GM18907 (cell line): ENCODE measurements around the gene PROX2.

Experiments
- ATAC-seq: cut with Tn5 transposase; IDR thresholded peaks from one replicate; pipeline ENCODE4 v1.9.1; 2021; ENCODE audit warnings: mild to moderate bottlenecking, moderate library complexity; ENCODE audit not compliant: unreplicated experiment

PROX2 gene, protein sequence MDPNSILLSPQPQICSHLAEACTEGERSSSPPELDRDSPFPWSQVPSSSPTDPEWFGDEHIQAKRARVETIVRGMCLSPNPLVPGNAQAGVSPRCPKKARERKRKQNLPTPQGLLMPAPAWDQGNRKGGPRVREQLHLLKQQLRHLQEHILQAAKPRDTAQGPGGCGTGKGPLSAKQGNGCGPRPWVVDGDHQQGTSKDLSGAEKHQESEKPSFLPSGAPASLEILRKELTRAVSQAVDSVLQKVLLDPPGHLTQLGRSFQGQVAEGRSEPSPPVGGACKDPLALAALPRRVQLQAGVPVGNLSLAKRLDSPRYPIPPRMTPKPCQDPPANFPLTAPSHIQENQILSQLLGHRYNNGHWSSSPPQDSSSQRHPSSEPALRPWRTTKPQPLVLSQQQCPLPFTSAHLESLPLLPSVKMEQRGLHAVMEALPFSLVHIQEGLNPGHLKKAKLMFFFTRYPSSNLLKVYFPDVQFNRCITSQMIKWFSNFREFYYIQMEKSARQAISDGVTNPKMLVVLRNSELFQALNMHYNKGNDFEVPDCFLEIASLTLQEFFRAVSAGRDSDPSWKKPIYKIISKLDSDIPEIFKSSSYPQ

DNA sequence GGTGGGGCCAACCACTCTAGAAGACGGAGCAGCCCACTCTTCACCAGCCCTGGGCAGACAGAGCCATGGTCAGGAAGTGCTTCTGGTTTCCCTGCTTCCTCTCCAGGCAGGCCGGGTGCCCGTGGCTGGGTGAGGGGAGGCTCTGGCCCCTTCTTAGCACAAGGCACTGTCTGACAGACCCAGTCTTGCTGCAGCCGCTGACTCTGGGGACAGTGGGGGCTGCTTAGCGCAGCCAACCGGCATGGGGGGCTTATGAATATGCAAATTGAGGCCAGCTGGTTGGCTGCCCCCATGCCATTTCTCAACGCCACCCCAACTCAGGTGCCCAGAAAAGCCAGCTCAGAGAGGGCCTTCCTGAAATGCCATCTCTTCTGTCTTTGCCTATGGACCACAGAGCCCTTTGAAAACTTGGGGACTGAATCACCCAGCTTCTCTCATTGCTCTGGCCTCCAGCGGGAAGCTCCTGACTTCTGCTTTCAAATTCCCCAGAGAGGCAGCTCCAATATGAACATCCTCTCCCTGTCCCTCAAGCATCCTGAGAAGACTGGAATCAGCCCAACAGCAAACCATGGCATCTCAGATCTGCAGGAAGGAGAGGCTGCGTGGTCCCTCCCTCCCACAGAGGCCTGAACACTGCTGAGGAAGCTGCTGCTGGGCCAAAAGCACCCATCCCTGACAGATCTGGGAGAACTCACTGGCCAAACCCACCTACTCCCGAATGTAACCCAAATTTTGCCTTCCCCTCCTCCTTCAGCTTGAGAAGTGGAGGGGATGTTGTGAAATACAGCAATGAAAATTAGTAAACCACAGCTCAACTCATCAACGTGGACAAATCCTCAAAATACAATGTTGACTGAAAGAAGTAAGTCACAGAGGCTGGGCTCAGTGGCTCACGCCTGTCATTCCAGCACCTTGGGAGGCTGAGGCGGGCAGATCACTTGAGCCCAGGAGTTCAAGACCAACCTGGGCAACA lies at the start of gene PROX2:
Gene PROX2 (minus strand): TSS at position 205 of the 973 bp plus-strand sequence. CDS start 12,311 bp downstream, outside the sequence.
- no peak for ATAC-seq

DNA sequence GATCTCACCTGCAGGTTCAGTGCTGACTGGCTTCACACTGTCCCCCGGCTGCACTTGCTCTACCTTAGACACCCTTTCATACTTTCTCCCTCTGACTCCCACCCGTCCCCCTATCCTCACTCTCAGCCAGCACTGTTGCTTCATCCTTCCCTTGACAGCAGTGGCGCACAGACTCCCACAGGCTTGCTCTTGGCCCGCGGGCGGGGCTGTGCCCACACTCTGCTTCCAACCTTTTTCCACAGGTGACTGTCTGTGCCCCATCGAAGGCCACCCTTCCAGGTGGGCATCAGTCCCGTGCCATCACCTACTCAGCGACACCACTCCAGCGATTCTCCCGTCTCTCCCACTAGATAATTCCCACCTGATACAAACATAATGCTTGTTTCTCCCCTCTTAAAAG lies 48.1 kb upstream of the PROX2 start:
- ATAC-seq = no peak

DNA sequence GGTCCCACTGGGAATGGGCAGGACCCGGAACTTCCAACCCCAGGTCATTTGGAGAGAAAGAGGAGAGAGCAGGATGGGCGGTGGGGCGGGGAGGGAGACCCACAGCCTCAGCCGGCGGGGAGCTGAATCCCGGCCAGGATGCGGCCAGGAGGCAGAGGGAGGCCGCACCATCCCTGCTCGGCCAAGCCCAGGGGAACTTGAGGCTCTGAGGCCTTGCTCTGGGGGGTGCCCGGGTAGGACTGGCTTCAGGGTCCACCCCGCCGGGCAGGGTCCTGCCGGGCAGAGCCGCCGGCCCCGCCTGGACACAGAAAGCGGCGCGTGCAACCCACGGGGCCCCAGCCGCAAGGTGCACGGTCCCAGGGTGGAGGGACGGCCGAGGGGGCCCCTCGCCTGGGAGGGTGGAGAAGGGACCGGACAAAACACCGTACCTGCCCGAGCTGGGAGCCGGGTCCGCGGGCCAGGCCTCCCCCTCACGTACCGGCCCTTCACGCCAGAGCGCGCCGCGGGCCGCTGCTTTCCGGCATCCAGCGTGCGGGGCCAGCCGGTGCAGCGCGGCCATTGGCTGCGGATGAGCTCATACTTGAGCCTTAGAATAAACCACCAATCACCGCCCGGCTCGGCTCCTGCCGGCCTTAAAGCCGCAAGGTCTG lies 46.9 kb upstream of the PROX2 start, which contains the start of gene RPS6KL1:
Gene RPS6KL1 (minus strand): TSS at position 509 of the 650 bp plus-strand sequence. CDS start 1,719 bp downstream, outside the sequence.
- ATAC-seq = peak; percentile 83

DNA sequence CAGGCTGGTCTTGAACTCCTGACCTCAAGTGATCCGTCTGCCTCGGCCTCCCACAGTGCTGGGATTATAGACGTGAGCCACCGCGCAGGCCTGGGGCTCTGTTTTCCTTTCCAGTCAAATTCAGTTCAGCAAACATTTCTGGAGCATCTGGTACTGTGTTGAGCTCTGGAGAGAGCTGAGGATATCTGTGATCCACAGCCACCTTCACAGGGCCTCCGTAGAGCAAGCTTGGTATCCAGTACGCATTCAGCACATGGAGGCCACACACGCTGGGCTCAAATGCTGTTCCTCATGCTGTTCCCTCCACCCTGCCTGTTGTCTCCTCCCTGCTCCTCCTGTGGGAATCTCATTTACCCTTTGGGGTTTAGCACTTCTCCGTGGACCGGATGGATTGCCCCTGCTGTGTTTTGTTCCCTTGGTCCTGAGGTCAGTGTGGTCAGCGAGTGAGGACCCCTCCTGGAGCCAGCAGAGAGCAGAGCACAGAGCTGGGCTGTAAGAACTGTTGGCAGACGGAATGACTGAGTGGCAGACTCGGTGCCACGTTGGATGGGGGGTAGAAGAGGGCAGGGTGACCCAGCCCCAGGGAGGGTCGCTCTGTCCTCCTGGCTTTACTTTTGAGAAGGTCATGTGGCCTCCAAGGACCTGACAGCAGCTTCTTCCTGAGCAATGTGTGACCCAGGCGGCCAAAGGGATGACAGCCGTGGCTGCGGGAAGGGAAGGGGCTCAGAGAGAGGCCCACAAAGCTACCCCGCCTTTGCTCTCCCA lies 46.2 kb upstream of the PROX2 start:
- no peak for ATAC-seq

DNA sequence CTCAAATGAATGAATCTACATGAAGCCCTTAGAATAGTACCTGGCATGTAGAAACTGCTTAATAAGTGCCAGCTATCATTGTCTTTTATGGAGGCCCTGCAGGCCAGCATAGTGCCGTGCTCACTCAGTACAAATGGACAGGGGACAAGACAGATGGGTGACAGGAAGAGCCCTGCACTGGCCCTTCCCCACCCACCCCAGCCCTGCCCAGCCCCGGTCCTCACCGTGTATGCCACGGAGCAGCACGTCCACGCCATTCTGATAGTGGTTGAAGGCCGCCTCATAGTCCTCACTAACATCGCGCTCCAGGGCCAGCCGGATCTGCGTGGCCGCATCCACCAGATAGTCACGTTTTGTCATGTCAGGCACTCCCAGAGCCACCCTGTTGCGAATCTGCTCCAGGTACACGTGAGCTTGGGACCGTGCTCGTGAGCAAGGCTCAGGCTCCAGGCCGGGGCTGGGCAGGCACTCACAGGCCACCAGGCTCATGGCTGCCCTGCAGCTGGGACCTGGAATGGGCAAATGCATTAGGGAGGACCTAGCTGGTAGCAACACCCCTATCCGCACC lies 45.2 kb upstream of the PROX2 start:
- ATAC-seq = no peak

DNA sequence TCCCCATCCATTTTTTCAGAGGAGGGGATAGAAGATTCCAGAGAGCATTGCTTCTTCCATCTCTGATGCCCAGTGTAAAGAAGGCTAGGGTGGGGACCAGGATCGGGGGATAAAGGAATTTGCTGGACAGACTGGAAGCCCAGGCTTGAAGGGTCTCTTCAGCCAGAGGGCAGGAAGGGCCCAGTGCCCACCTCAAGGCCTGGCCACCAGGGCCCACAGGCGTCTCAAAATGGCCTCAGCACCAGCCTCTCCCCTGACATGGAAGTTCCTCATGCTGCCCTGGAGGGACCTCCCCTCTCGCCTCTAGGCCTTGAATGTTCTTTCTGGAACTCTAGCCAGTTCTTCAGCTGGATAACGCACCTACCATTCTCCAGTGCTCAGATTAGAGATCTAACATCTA lies 44.3 kb upstream of the PROX2 start:
- no peak for ATAC-seq

DNA sequence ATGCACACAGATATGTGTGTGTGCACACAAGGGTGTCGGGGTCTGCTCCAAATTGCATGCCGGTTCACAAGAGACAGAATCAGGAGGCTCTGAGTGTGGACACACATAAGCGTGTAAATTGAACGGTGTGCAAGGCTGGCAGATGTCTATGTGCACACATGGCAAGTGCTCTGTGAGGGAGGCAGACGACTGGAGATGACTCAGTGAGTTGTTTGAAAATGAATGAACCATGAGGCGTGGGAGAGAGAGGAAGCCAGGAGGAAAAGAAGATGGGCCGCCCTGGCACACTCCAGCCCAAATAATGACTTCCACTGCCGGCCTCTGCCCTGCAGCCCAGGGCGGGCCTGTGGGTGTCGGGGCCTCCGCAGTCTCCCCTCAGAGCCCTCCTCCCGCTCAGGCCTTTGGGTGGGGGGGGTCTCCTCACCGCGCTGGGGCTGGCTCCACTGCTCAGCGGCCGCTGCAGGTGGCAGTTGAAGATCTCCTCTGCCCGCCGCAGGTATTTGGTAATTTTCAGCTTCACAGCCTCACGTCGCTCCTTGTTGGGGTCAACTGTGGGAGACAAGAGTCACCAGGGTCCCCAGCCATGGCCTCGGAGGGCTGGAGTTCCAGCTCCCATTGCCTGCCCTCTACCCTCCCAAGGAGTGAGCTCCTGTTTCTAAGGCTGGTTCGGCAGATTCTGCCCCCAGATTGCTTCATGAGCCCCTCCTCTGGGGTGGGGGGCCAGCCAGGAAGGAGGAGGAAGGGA lies 43.6 kb upstream of the PROX2 start:
- ATAC-seq = no peak

DNA sequence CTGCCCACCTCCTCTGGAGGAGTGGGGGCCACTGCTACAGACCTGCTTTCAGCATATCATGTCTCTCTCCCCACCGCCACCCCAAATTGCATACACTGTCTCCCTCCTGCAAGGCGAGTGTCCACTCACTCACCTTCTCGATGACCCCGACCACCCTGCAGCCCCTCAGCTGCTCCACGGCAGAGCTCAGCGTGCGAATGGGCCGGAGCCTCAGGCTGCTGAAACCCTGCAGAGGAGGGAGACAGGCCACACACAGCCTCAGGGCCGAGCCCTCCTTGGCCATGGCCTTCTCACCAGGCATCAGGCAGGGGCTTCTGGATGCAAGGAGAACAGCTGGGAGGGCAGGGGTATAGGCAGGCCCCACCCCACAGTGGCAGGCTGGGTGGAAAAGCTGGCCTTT lies 42.4 kb upstream of the PROX2 start:
- no peak for ATAC-seq

DNA sequence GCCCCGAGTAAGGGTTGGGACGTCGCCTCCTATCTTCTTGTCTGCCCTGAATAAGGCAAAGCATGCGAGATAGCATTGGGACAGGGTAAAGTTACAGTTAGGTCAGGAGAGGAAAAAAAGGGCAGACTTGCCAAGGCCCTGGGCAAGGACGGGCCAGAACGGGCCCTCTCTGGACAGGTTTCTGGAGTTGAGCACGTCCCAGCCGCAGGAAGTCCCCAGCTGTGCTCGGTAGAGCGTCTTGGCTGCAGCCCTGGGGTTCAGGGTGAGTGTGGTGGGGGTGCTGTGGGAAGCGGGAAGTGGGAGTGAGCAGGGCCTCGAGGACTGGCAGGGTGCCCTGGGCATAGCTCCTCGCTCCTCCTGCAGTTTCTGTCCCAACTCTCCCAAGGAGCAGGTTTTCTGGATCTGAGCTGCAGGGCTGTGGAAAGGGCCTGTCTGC lies 41.7 kb upstream of the PROX2 start:
- no peak for ATAC-seq

DNA sequence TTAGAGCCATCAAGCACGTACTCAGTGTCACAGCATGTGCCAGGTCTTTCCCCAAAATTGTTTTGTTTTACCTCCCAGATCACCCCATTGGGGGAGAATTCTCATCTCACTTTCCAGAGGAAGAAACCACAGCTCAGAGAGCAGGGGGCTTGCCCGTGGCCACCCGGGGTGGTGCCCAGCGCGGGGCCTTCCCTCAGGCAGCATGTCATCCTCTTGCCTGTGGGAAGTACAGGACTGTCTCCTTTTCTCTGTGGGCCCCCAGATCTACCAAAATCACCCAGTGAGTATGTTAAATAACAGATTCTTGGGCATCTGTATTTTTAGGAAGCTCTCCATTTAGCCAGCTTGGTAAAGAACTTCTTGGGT lies 41.2 kb upstream of the PROX2 start:
- no peak for ATAC-seq

DNA sequence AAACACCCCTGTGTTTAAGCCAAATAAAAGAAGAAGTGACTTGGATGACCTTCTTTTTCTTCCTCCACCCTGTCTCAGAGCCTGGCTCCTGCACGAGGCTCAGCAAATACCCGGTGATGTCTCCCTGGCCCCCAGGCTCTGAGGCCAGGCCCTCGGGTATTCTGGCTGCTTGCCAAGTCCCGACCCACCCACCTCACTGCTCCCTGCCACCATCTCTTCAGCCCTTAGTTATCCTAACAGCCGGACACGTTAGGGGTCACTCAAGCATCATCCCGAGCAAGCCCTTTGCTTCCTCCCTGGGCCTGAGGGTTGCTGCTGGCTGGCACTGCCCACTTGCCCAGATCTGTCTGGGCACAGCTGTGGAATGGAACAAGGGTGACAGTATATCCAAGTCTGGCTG lies 39.9 kb upstream of the PROX2 start:
- no peak for ATAC-seq

DNA sequence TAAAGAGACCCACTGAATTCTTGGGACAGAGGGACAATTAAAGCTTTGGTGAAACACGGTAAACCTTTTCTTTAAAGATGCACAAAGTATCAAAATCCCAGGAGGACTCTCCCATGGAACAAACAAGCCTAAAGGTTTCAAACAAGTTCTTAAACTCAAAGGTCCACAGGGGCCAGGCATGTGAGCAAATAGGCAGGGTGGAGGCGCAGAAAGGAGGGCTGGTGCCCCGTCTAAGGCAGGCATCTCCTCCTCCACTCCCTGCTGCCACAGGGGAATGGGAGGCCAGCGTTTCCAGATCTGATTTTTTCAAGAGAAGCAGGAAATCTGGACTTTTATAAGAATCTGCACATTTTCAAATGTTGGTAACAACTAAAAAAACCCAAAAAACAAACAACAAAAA lies 39.5 kb upstream of the PROX2 start:
- no peak for ATAC-seq

DNA sequence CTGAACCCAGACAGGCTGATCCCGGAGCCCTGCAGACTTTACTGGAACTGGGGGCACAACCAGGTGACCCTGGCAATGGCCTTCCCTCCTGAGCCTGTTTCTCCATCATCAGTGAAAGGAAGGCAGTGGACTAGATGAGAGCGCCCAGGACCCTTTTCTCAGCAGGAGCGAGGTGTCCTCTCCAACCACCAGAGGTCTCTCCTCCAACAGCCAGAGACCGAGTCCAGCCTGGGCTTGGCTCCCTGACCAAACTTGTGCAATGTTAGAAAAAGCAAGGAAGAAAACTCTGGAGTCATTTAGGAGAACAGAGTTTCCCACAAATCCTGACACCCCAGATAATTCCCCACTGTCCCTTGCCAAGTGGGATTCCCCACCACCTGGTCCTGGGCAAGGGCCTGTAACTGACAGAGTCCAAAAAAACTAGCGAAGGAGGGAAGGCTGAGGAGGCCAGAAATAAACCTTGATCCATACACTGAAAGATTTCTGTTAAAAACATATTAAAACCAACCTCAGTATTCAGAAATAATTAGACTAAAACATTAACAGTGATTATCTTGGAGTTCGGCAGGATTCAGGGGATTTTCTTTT lies 38.1 kb upstream of the PROX2 start:
- no peak for ATAC-seq

DNA sequence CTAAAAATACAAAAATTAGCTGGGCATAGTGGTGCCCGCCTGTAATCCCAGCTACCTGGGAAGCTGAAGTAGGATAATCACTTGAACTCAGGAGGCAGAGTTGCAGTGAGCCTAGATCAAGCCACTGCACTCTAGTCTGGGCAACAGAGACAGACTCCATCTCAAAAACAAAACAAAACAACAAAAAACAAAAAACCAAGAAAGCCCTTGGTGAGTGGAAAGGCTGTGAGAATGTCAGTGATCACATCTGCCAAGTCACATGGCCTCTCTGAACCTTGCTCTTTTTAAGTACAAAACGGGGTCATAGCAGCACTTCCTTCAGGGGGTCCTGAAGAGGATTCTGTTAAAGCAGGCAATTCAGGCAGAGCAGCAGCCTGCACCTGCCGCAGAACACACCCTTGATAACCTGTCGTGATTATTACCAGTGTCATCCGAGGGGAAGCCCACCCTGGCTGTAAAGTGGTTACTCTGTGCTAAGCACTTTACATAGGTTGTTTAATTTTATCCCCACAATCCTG lies 37.5 kb upstream of the PROX2 start:
- ATAC-seq = no peak

DNA sequence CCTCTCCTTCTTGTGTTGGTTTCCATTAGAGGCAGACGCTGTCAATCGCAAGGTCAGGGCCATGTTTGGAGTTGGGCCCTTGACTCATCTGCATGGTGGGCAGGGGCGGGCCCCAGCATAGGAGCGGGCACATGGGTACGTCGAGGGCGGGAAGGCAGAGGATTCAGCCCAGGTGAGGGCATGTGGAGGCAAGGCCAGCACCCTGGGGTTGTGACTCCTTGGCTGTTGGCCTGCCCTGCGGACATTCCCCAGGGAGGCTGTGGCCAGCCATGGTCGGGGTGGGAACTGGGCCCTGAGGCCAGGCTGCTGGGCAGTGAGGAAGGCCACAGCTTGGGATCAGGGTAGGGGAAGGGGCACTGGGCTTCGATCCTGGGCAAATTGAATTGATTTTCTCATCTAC lies 36.9 kb upstream of the PROX2 start:
- no peak for ATAC-seq

DNA sequence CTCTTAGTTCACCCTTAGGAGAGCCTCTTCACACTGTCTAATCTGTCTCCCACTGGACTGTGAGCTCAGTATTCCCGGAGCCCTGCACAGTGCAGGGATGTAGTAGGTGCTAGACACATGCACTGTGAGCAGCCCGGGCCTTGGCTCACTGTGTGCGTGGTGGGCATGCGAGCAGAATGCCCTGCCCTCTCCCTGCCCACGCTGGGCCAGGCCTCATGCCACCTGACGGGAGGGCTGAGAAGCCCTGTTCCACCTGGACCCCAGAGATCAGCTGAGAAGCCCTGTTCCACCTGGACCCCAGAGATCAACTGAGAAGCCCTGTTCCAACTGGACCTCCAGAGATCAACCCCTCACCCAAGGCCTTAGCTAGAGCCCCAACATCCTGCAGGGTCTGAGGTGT lies 36.2 kb upstream of the PROX2 start:
- no peak for ATAC-seq

DNA sequence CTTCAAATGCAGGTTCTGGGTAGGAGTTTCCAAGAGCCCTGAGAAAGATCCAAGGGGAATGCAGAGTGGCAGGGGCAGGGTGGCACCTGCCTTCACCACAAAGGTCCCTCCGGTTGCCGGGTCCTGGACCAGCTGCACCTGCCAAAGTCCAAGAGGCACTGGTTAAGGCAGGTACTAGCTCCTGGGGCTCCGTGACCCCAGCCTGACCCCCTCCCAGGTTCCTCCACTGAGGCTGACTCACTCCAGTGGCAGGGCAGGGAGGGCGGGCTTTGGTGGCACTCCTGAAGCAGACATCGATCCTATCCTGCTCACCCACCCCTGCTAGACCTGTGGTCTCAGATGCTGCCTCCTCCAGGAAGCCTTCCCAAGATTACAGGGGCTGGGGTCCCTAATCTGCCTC lies 35.8 kb upstream of the PROX2 start:
- ATAC-seq = no peak

DNA sequence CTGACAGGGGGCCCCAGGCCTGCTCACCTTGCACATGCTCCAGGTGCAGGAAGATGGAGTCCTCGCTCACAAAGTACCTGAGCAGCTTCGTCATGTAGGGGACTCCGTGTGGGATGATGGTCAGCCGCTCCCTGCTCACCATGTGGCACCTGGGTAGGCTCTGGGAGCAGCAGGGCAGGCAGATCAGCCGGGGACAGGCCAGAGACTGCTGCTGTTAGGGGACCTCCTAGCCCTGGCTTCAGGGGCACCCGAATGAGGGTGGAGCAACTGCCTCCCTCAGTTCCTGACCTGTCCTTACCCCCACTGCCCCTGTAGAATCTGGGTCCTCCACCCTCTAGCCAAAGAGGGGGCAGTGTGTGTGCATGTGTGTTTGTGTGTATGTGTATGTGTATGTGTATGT lies 35.3 kb upstream of the PROX2 start:
- no peak for ATAC-seq
